PC-9 (cell line): Measurements from ENCODE around the gene TNN. TPM values are rescaled to one million over a fixed set of nuclear protein-coding genes. Genes with fewer than 3 reads are reported as not detected.
"Not testable (repeated sequence)": the region's sequence is repeated elsewhere in the genome, so short reads cannot be mapped to it uniquely, and the experiment has no call there.

Experiments used
- BruUV-seq: library from RNA; stranded (reverse); fragments of 400-500 nt; replicated peaks from 2 replicates; lab custom pipeline; 2021; lab: Mats Ljungman, UMichigan
- CTCF ChIA-PET: fragments of 300-600 bp; sonication (Branson Sonifier 250); formaldehyde crosslinking; loops from one replicate; lab custom pipeline; 2022; ENCODE audit warnings: antibody characterized with exemption; lab: Charles Lee
- POLR2A ChIA-PET: fragments of 300-600 bp; sonication (Branson Sonifier 250); formaldehyde crosslinking; loops from one replicate; lab custom pipeline; 2022; ENCODE audit warnings: antibody characterized with exemption; ENCODE audit not compliant: unreplicated experiment; lab: Charles Lee
- DNase-seq, 2 experiments: peaks; one replicate each; pipeline versions ENCODE4 v3.0.0 to v3.0.0-alpha.2; 2015 to 2022; ENCODE audit warnings: mixed read lengths in 1 of 2
- H2AFZ ChIP-seq: fragments of 200-600 bp; sonication (generic); 2 replicates; pipeline ENCODE4 v1.8.1; 2017; ENCODE audit warnings: antibody characterized with exemption
- H3F3A ChIP-seq: fragments of 200-600 bp; sonication (generic); 2 replicates; pipeline ENCODE4 v1.8.1; 2017; ENCODE audit warnings: antibody characterized with exemption, mild to moderate bottlenecking, low read depth; ENCODE audit not compliant: insufficient read depth
- H3K27ac ChIP-seq: fragments of 200-600 bp; sonication (generic); 2 replicates; pipeline ENCODE4 v1.6.1; 2016; ENCODE audit warnings: mixed run types
- H3K27me3 ChIP-seq: fragments of 200-600 bp; sonication (generic); 2 replicates; pipeline ENCODE4 v1.6.1; 2016; ENCODE audit warnings: low read depth, mixed run types; ENCODE audit not compliant: insufficient read depth
- H3K36me3 ChIP-seq: fragments of 200-600 bp; sonication (generic); 2 replicates; pipeline ENCODE4 v1.6.1; 2016; ENCODE audit warnings: low read depth, mixed run types
- H3K4me1 ChIP-seq: fragments of 200-600 bp; sonication (generic); replicated peaks from 2 replicates; pipeline ENCODE4 v1.6.1; 2016; ENCODE audit warnings: mixed run types; ENCODE audit not compliant: insufficient read depth
- H3K4me2 ChIP-seq: fragments of 200-600 bp; sonication (generic); 2 replicates; pipeline ENCODE4 v1.6.1; 2017; ENCODE audit warnings: mixed run types
- H3K4me3 ChIP-seq: fragments of 200-600 bp; sonication (generic); 2 replicates; pipeline ENCODE4 v1.6.1; 2016; ENCODE audit warnings: mixed run types
- H3K79me2 ChIP-seq: fragments of 200-600 bp; sonication (generic); 2 replicates; pipeline ENCODE4 v1.6.1; 2017; ENCODE audit warnings: low read depth, mixed run types
- H3K9me2 ChIP-seq: fragments of 200-600 bp; sonication (generic); 2 replicates; pipeline ENCODE4 v1.8.1; 2017; ENCODE audit warnings: mild to moderate bottlenecking; ENCODE audit not compliant: insufficient read depth
- H3K9me3 ChIP-seq: fragments of 200-600 bp; sonication (generic); 2 replicates; pipeline ENCODE4 v1.8.1; 2016; ENCODE audit warnings: low read depth; ENCODE audit not compliant: insufficient read depth
- H4K20me1 ChIP-seq: fragments of 200-600 bp; sonication (generic); 2 replicates; pipeline ENCODE4 v1.8.1; 2017; ENCODE audit not compliant: insufficient read depth
- EZH2 ChIP-seq: fragments of 200-600 bp; sonication (generic); IDR thresholded peaks from 2 replicates; pipeline ENCODE4 v1.8.0; 2017; ENCODE audit warnings: antibody characterized with exemption, low read depth
- intact Hi-C: fragments of 100-400 bp; cut with micrococcal nuclease; formaldehyde crosslinking; loops from one replicate; pipeline ENCODE4 v1.10.0; 2022; ENCODE audit not compliant: unreplicated experiment
- total RNA-seq: library from RNA; stranded (reverse); gene quantifications from 2 replicates; pipeline ENCODE4 v1.2.3, GENCODE V29; 2021
- TF ChIP-seq, protein P1 (sequence below): fragments of 200-600 bp; sonication (generic); conservative IDR thresholded peaks from 2 replicates; pipeline ENCODE4 v1.6.1; 2017; ENCODE audit warnings: mixed run types, antibody characterized with exemption, mild to moderate bottlenecking, moderate library complexity

Gene TNN
- total RNA-seq, 1 experiment from 2014 or later = not detected

DNA sequence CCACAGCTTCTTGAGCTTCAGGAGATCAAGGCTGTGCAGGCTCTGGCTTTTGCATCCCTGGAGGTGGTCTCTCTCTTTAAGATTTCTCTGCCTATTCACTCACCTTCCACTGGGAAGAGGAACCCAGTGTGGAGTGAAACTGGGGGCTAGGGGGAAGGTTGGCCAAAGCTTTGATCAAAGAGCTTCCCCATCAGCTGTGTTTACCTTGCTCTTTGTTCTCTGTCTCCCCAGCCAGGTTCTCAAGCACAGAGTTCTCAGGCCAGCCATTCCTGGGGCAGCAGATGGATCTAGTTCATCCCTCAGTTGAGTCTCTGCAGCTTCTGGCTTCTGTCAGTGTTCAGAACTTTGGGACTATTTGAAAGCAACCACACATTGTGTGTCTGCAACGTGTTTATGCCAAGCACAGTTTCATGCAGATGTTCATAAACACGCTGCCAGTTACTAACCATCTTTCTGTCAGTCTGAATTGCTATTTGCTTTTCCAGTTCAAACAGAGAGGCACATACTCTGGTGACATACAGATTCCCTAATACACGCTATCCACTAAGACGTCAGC is 27.2 kb upstream of the TNN start:
- TF ChIP-seq, protein P1, sequence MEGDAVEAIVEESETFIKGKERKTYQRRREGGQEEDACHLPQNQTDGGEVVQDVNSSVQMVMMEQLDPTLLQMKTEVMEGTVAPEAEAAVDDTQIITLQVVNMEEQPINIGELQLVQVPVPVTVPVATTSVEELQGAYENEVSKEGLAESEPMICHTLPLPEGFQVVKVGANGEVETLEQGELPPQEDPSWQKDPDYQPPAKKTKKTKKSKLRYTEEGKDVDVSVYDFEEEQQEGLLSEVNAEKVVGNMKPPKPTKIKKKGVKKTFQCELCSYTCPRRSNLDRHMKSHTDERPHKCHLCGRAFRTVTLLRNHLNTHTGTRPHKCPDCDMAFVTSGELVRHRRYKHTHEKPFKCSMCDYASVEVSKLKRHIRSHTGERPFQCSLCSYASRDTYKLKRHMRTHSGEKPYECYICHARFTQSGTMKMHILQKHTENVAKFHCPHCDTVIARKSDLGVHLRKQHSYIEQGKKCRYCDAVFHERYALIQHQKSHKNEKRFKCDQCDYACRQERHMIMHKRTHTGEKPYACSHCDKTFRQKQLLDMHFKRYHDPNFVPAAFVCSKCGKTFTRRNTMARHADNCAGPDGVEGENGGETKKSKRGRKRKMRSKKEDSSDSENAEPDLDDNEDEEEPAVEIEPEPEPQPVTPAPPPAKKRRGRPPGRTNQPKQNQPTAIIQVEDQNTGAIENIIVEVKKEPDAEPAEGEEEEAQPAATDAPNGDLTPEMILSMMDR = no peak
- no peak for TF ChIP-seq EZH2
- H3K27me3 ChIP-seq = no peaks in the 10 kb centered on the region
- H3K9me2 ChIP-seq = no peaks in the 10 kb centered on the region
- no TSS peak for BruUV-seq
- no peaks in the 10 kb centered on the region for H3K9me3 ChIP-seq
- H3K27ac ChIP-seq = no peak overlapping the region
- H2AFZ ChIP-seq = no peak overlapping the region
- H3K36me3 ChIP-seq = no peaks in the 10 kb centered on the region
- intact Hi-C loops = no loop called here
- POLR2A ChIA-PET = no interaction called here
- H4K20me1 ChIP-seq = no peaks in the 10 kb centered on the region
- no peak overlapping the region for H3K4me2 ChIP-seq
- CTCF ChIA-PET = no interaction called here
- H3F3A ChIP-seq = peaks cover under 1% of the 10 kb centered on the region; the same call in 1 of the 2 replicates
- peaks cover 10% of the 10 kb centered on the region for H3K4me1 ChIP-seq
- no peak for DNase-seq
- no peak overlapping the region for H3K4me3 ChIP-seq
- no peaks in the 10 kb centered on the region for H3K79me2 ChIP-seq

DNA sequence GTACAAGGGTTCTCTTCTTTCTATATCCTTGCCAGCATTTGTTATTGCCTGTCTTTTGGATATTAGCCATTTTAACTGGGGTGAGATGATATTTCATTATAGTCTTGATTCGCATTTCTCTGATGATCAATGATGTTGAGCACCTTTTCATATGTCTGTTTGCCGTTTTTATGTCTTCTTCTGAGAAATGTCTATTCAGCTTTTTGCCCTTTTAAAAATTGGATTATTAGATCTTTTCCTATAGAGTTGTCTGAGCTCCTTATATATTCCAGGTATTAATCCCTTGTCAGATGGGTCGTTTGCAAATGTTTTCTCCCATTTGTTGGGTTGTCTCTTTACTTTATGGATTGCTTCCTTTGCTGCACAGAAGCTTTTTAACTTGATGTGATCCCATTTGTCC is 25.0 kb upstream of the TNN start:
- H3K4me3 ChIP-seq = no peak overlapping the region
- no peaks in the 10 kb centered on the region for H3K27me3 ChIP-seq
- ChIA-PET CTCF (no interaction called here), POLR2A (no interaction called here)
- no peaks in the 10 kb centered on the region for H3K4me1 ChIP-seq
- no peak for DNase-seq
- no TSS peak for BruUV-seq
- H3F3A ChIP-seq = no peaks in the 10 kb centered on the region
- H3K9me3 ChIP-seq = no peaks in the 10 kb centered on the region
- TF ChIP-seq, protein P1 = no peak
- TF ChIP-seq EZH2 = no peak
- H3K9me2 ChIP-seq = no peaks in the 10 kb centered on the region
- no peaks in the 10 kb centered on the region for H3K36me3 ChIP-seq
- H2AFZ ChIP-seq = no peak overlapping the region
- no peak overlapping the region for H3K27ac ChIP-seq
- no peak overlapping the region for H3K4me2 ChIP-seq
- intact Hi-C loops = no loop called here
- H3K79me2 ChIP-seq = no peaks in the 10 kb centered on the region
- no peaks in the 10 kb centered on the region for H4K20me1 ChIP-seq

DNA sequence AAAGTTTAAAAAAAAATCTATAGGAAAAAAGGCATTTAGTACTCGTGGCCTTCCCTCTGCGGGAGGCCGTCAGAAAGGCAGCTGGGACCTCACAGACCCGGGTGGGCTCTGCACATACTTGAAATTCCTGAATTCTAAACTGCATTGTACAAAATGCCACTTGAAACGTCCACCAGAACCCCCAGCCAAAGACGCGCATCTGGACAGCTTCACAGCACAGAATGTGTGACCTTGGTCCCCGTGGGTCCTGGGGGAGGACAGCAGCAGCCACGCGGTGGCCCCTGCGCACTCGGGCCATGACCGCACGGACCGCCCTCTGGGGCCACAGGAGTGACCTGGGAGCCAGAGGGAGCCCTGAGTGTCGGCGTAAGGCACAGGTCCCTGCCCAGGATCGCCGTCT is 23.8 kb upstream of the TNN start:
- no peaks in the 10 kb centered on the region for H3K4me1 ChIP-seq
- POLR2A ChIA-PET = no interaction called here
- no peaks in the 10 kb centered on the region for H3K36me3 ChIP-seq
- no peaks in the 10 kb centered on the region for H3K9me3 ChIP-seq
- no peak overlapping the region for H3K4me3 ChIP-seq
- no peaks in the 10 kb centered on the region; the same call in 1 of the 2 replicates for H3K9me2 ChIP-seq
- CTCF ChIA-PET = no interaction called here
- H2AFZ ChIP-seq = no peak overlapping the region
- H3K79me2 ChIP-seq = no peaks in the 10 kb centered on the region
- intact Hi-C loops = no loop called here
- H3K27ac ChIP-seq = no peak overlapping the region
- no peak for TF ChIP-seq EZH2
- TF ChIP-seq, protein P1 = no peak
- DNase-seq = no peak
- no TSS peak for BruUV-seq
- no peaks in the 10 kb centered on the region for H3K27me3 ChIP-seq
- no peaks in the 10 kb centered on the region for H4K20me1 ChIP-seq
- no peak overlapping the region for H3K4me2 ChIP-seq
- H3F3A ChIP-seq = no peaks in the 10 kb centered on the region

DNA sequence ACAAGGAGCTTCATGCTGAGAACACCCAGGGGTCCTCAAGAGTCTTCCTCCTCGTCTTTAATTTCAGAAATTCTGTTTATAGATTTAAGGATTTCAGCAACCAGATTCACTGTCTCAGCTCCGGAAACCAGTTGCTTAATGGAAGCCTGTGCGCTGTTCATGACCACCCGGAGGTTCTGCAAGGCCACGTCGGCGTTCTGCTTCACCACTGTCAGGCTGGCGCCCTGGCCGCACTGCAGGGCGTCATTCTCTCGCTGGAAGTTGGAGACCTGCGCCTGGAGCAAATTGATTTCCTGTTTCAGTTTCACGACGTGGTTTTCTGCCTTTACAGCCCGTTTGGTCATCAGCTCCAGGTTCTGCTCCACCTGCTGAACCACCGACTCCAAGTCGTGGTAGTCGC is 23.0 kb upstream of the TNN start:
- H2AFZ ChIP-seq, H3K4me2 ChIP-seq, CTCF ChIA-PET, DNase-seq, H3K9me2 ChIP-seq, H3K9me3 ChIP-seq, H3K79me2 ChIP-seq, intact Hi-C loops, H3K27ac ChIP-seq, H4K20me1 ChIP-seq, H3K4me1 ChIP-seq, H3F3A ChIP-seq, H3K27me3 ChIP-seq, H3K36me3 ChIP-seq, BruUV-seq, H3K4me3 ChIP-seq: not testable (repeated sequence)
- POLR2A ChIA-PET = interaction anchor here (0.7 kb wide), 1 partner anchor 363 kb away, joined by 5 read pairs; no protein-coding TSS in a partner anchor
